PC-3 (cell line): ENCODE data around the gene YAP1.

ENCODE experiments used
- EZH2 ChIP-seq: fragments of 300-600 bp; sonication (generic); IDR thresholded peaks from one replicate; pipeline ENCODE4 v1.6.1; 2017; ENCODE audit warnings: antibody characterized with exemption, mild to moderate bottlenecking, low read length; ENCODE audit not compliant: unreplicated experiment
- EZH2phosphoT487 ChIP-seq: fragments of 300-600 bp; sonication (generic); IDR thresholded peaks from 2 replicates; pipeline ENCODE4 v1.6.1; 2018; ENCODE audit warnings: mild to moderate bottlenecking, antibody characterized with exemption, low read length, borderline replicate concordance
- TF ChIP-seq, protein P1 (sequence below): fragments of 300-600 bp; sonication (generic); conservative IDR thresholded peaks from 2 replicates; pipeline ENCODE4 v1.5.1; 2017; ENCODE audit warnings: antibody characterized with exemption, low read depth, mild to moderate bottlenecking, low read length

DNA sequence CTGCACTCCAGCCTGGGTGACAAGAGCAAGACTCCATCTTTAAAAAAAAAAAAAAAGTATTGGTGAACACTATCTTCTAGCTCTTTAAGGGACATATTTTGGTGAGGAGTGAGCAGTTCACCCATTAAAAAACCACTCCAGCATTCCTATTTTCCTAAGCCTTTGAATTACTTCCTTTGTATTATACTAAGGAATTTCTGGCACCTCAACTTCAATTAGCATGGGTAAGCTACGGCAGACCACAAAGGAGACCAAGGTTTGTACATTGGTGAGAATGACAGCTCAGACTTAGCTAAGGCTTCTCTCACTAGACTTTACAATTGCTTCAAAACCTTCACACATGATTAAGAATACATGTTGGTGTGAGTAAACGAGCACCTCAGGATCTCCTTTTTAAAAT is 150.0 kb downstream of the YAP1 start:
- TF ChIP-seq, protein P1, sequence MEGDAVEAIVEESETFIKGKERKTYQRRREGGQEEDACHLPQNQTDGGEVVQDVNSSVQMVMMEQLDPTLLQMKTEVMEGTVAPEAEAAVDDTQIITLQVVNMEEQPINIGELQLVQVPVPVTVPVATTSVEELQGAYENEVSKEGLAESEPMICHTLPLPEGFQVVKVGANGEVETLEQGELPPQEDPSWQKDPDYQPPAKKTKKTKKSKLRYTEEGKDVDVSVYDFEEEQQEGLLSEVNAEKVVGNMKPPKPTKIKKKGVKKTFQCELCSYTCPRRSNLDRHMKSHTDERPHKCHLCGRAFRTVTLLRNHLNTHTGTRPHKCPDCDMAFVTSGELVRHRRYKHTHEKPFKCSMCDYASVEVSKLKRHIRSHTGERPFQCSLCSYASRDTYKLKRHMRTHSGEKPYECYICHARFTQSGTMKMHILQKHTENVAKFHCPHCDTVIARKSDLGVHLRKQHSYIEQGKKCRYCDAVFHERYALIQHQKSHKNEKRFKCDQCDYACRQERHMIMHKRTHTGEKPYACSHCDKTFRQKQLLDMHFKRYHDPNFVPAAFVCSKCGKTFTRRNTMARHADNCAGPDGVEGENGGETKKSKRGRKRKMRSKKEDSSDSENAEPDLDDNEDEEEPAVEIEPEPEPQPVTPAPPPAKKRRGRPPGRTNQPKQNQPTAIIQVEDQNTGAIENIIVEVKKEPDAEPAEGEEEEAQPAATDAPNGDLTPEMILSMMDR = no peak
- TF ChIP-seq EZH2 (no peak), EZH2phosphoT487 (no peak)
